ENCODE measurements around the gene CD109. TPM values are rescaled to one million over a fixed set of nuclear protein-coding genes. Genes with fewer than 3 reads are reported as not detected.
A peak's percentile ranks its signal among the peaks of the same experiment; 100 is the strongest.

The CD109 gene
- total RNA-seq, 4 donors from 2014 or later: 7.9 to 27.0 (median 19.8) TPM

DNA sequence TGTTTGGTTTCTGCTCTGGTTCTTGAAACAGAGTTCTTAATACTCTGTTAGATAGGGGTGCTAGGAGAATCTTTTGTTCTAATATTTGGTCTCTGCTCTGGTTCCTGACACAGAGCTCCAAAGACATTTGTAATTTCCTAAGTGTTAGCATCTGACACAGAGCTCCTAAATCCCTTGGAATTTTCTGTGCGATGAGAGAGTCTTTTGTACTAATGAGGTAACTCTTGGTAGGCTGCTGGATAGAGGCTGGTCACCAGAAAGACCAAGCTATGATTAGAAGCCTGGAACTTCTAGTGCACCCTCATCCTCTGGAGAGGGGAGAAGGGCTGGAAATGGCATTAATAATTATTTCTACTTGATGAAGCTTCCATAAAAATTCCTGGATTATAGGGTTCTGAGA lies 7.7 kb upstream of the CD109 start:
- no peak for ATAC-seq
- H3K4me3 ChIP-seq: no peak overlapping the region
- H3K9me3 ChIP-seq: peaks cover 0 to 6% (median 0%) of the 10 kb centered on the region in 3 donors
- no peaks in the 10 kb centered on the region for H3K27me3 ChIP-seq
- 38 to 86% methylated on average over 1 of the region's 1 CpG for WGBS, 2 donors (ENCODE audit: low coverage in 1 of 2)
- H3K36me3 ChIP-seq: no peaks in the 10 kb centered on the region
- no peak overlapping the region for H3K27ac ChIP-seq
- H3K4me1 ChIP-seq: no peaks in the 10 kb centered on the region
- TF ChIP-seq CTCF (IDR thresholded peaks at IDR 0.05) (no peak), POLR2AphosphoS5 (IDR thresholded peaks at IDR 0.05) (no peak), EP300 (IDR thresholded peaks at IDR 0.05) (no peak), POLR2A (IDR thresholded peaks at IDR 0.05) (no peak)

DNA sequence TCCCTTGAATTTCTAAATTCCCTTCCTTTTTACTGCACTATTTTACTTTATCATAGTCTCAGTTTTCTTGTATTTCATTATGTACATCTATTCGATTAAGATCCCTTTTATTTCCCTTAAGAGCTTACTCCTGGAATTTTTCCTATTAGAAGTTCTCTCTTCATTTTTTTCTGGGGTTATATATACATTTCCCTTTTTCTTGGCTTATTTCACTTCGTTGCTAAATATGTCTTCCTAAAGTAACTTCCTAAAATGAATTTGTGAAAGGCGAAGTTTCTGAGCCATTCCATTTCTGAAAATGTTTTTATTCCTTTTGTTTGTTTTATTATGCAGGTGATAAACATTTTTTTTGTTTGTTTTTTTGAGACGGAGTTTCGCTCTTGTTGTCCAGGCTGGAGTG lies 5.9 kb upstream of the CD109 start:
- Histone ChIP-seq H3K36me3 (no peaks in the 10 kb centered on the region), H3K9me3 (no peaks in the 10 kb centered on the region), H3K27me3 (no peaks in the 10 kb centered on the region), H3K27ac (no peak overlapping the region), H3K4me3 (no peak overlapping the region), H3K4me1 (peaks cover 0 to 6% (median 0%) of the 10 kb centered on the region in 3 donors)
- TF ChIP-seq EP300 (IDR thresholded peaks at IDR 0.05) (no peak), POLR2AphosphoS5 (IDR thresholded peaks at IDR 0.05) (no peak)
- no peak for ATAC-seq
- WGBS, 2 donors (ENCODE audit: low coverage in 1 of 2): 80 to 85% methylated on average over 1 to 5 of the region's 5 CpGs

DNA sequence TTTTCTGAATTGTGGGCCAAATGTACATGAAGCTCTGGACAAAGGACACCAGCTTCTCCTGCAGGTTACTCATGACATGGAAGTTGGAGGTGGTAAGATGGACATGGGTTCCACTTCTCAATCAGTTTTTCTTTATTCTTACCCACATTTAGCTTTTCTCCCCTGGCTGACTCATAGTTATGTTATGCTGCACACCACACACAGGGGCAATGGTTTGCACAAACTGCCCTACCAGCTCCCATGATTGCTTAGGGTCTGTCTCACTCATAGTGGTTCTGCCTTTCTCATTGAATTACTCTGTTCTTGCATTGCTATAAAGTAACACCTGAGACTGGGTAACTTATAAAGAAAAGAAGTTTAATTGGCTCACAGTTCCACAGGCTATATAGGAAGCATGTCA lies 4.5 kb upstream of the CD109 start:
- Histone ChIP-seq H3K27ac (no peak overlapping the region), H3K9me3 (no peaks in the 10 kb centered on the region), H3K4me1 (peaks cover 0 to 18% (median 0%) of the 10 kb centered on the region in 3 donors), H3K4me3 (no peak overlapping the region), H3K27me3 (no peaks in the 10 kb centered on the region), H3K36me3 (no peaks in the 10 kb centered on the region)
- TF ChIP-seq CTCF (IDR thresholded peaks at IDR 0.05) (no peak), EP300 (IDR thresholded peaks at IDR 0.05) (no peak), POLR2A (IDR thresholded peaks at IDR 0.05) (no peak), POLR2AphosphoS5 (IDR thresholded peaks at IDR 0.05) (no peak)
- no peak for ATAC-seq

DNA sequence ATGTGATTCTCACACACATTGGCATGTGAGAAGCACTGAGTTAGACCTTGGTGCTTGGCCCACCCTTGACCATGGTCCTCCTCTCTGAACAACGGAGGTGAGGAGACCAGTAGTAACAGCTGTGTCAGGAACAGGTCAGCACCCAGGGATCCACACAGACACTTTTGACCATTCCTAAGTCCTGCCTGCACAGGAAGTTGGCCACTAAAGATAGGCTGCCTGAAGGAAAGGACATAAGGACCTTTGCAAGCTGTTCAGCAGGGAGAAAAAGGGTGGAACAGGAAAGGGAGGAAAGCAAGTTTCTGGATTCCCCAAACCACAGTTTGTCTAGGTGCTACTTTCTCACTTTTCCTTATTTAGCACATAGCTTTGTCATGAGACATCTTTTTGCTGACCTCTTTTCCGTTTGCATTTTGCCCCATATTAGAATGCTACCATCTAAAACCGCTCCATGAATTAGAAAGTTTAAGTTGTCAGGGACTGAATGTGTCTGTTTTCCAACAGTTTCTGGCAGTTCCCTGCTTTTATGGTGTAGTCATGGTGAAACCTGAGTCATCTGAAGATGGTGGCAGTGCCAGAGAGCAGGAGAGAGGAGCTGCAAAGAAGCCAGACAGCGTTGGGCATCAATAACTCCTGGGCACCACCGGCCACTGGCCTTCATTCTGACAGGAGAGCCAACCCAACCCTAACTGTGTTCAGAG lies 1.1 kb upstream of the CD109 start:
- Histone ChIP-seq H3K36me3 (no peaks in the 10 kb centered on the region), H3K9me3 (no peaks in the 10 kb centered on the region), H3K4me1 (peaks cover 0 to 31% (median 5%) of the 10 kb centered on the region in 3 donors), H3K4me3 (peak overlapping the region; percentile 73 to 84), H3K27ac (peak overlapping the region; percentile 12 to 89 (median 83)), H3K27me3 (no peaks in the 10 kb centered on the region)
- ATAC-seq: no peak
- WGBS, 2 donors (ENCODE audit: low coverage in 1 of 2): 40 to 45% methylated on average over 2 to 4 of the region's 5 CpGs
- TF ChIP-seq POLR2A (IDR thresholded peaks at IDR 0.05): no peak
- TF ChIP-seq EP300 (IDR thresholded peaks at IDR 0.05): no peak
- TF ChIP-seq CTCF (IDR thresholded peaks at IDR 0.05): no peak
- no peak for TF ChIP-seq POLR2AphosphoS5 (IDR thresholded peaks at IDR 0.05)

GRCh38 chr6:73696966-73697655 lies 1.1 kb downstream of the CD109 start:
- ATAC-seq: no peak
- H3K27ac ChIP-seq: no peak overlapping the region
- no peaks in the 10 kb centered on the region for H3K27me3 ChIP-seq
- peaks cover 0 to 31% (median 5%) of the 10 kb centered on the region in 3 donors for H3K4me1 ChIP-seq
- H3K9me3 ChIP-seq: no peaks in the 10 kb centered on the region
- peak overlapping the region in 1 of 2 donors; percentile 73 for H3K4me3 ChIP-seq
- no peak for TF ChIP-seq POLR2A (IDR thresholded peaks at IDR 0.05)
- no peak for TF ChIP-seq CTCF (IDR thresholded peaks at IDR 0.05)
- TF ChIP-seq EP300 (IDR thresholded peaks at IDR 0.05): no peak
- TF ChIP-seq POLR2AphosphoS5 (IDR thresholded peaks at IDR 0.05): no peak
- H3K36me3 ChIP-seq: no peaks in the 10 kb centered on the region
- WGBS, 2 donors (ENCODE audit: low coverage in 1 of 2): 60 to 63% methylated on average over 8 to 9 of the region's 10 CpGs

Measured in gastroesophageal sphincter (tissue), 4 donors.